Right lobe of liver (tissue), 4 donors: ENCODE results near the gene DLG1.

ENCODE experiments used
- POLR2A ChIP-seq: fragments of 450-650 bp; IDR thresholded peaks from one replicate; pipeline ENCODE4 v1.6.1; 2017; ENCODE audit warnings: antibody characterized with exemption, mild to moderate bottlenecking
- TF ChIP-seq, protein P1 (sequence below), 4 donors: fragments of 200-600 bp in 3 of 4; fragments of 450-650 bp in 1 of 4; IDR thresholded peaks; one replicate each; pipeline versions ENCODE4 v1.5.1 to v1.8.0; 2016 to 2022; ENCODE audit warnings: antibody characterized with exemption in 4 of 4, mild to moderate bottlenecking in 2 of 4
- donor health status: DM: no; HTN: no; CAD: no.
- donor health status: DM: no; HTN: no; CAD: no.
- donor health status: DM: no; HTN: yes; CAD: no.

- TF ChIP-seq, protein P1, sequence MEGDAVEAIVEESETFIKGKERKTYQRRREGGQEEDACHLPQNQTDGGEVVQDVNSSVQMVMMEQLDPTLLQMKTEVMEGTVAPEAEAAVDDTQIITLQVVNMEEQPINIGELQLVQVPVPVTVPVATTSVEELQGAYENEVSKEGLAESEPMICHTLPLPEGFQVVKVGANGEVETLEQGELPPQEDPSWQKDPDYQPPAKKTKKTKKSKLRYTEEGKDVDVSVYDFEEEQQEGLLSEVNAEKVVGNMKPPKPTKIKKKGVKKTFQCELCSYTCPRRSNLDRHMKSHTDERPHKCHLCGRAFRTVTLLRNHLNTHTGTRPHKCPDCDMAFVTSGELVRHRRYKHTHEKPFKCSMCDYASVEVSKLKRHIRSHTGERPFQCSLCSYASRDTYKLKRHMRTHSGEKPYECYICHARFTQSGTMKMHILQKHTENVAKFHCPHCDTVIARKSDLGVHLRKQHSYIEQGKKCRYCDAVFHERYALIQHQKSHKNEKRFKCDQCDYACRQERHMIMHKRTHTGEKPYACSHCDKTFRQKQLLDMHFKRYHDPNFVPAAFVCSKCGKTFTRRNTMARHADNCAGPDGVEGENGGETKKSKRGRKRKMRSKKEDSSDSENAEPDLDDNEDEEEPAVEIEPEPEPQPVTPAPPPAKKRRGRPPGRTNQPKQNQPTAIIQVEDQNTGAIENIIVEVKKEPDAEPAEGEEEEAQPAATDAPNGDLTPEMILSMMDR (IDR thresholded peaks at IDR 0.05) = no peak
- TF ChIP-seq POLR2A = no peak
These were observed 277.2 kb downstream of the DLG1 start for GRCh38 chr3:197021231-197021630.
